H1 (cell line): ENCODE results near the gene NCKAP1. TPM values are rescaled to one million over a fixed set of nuclear protein-coding genes. Genes with fewer than 3 reads are reported as not detected.

ENCODE experiments used
- CTCF ChIA-PET: fragments of 300-600 bp; sonication (Branson Sonifier 250); formaldehyde crosslinking; loops from one replicate; lab custom pipeline; 2021; ENCODE audit not compliant: partially characterized antibody; lab: Charles Lee
- POLR2A ChIA-PET: fragments of 300-600 bp; sonication (Branson Sonifier 250); formaldehyde crosslinking; loops from one replicate; lab custom pipeline; 2021; ENCODE audit warnings: inconsistent platforms; ENCODE audit not compliant: partially characterized antibody; lab: Charles Lee
- DNase-seq, 2 experiments: peaks; one replicate each; pipeline versions ENCODE4 v3.0.0 to v3.0.0-alpha.2; 2010 to 2022; ENCODE audit warnings: low spot score in 2 of 2, low read depth in 1 of 2, mixed read lengths in 1 of 2
- FAIRE-seq: peaks from 2 replicates; lab custom pipeline; 2011; peaks lifted over from hg19 to GRCh38; lab: Jason Lieb, UNC
- H2AFZ ChIP-seq: 2 replicates; pipeline ENCODE4 v1.8.1; 2012; ENCODE audit warnings: low read length, inconsistent platforms
- H2AK5ac ChIP-seq: 2 replicates; pipeline ENCODE4 v1.6.1; 2013; ENCODE audit warnings: low read depth, low read length
- H2BK120ac ChIP-seq: replicated peaks from 2 replicates; pipeline ENCODE3; 2013; ENCODE audit warnings: low read depth, low read length, inconsistent platforms
- H2BK12ac ChIP-seq: 2 replicates; pipeline ENCODE4 v1.6.1; 2013; ENCODE audit warnings: low read depth, low read length
- H2BK15ac ChIP-seq: 2 replicates; pipeline ENCODE4 v1.6.1; 2013; ENCODE audit warnings: low read length
- H2BK20ac ChIP-seq: 2 replicates; pipeline ENCODE4 v1.6.1; 2013; ENCODE audit warnings: low read length
- H2BK5ac ChIP-seq: 2 replicates; pipeline ENCODE4 v1.6.1; 2013; ENCODE audit warnings: low read depth, low read length
- H3K14ac ChIP-seq: 2 replicates; pipeline ENCODE4 v1.6.1; 2013; ENCODE audit warnings: inconsistent platforms; ENCODE audit not compliant: insufficient read length
- H3K18ac ChIP-seq: 2 replicates; pipeline ENCODE4 v1.6.1; 2013; ENCODE audit warnings: low read length; ENCODE audit errors: extremely low read depth
- H3K23ac ChIP-seq: 2 replicates; pipeline ENCODE4 v1.6.1; 2013; ENCODE audit warnings: inconsistent platforms; ENCODE audit not compliant: insufficient read length
- H3K23me2 ChIP-seq: 2 replicates; pipeline ENCODE4 v1.6.1; 2013; ENCODE audit warnings: low read depth, low read length
- H3K27ac ChIP-seq: 2 replicates; pipeline ENCODE4 v1.6.1; 2011; ENCODE audit warnings: low read depth, low read length, inconsistent platforms
- H3K27me3 ChIP-seq, 4 experiments: replicated peaks in 1 of 4; 1 replicate in 1 of 4; 2 replicates in 3 of 4; pipeline versions ENCODE4 v1.6.1 to v1.8.1; 2011 to 2013; ENCODE audit warnings: low read length in 3 of 4, mild to moderate bottlenecking in 3 of 4, inconsistent platforms in 2 of 4, mixed read lengths in 2 of 4, moderate library complexity in 1 of 4; ENCODE audit not compliant: control insufficient read depth in 3 of 4, insufficient read depth in 3 of 4; ENCODE audit errors: extremely low read depth in 1 of 4
- H3K36me3 ChIP-seq, 4 experiments: 2 replicates each; pipeline versions ENCODE4 v1.6.1 to v1.8.1; 2011 to 2013; ENCODE audit warnings: mild to moderate bottlenecking in 4 of 4, low read length in 3 of 4, moderate library complexity in 2 of 4, control low read depth in 1 of 4, inconsistent platforms in 1 of 4; ENCODE audit not compliant: insufficient read depth in 4 of 4, control insufficient read depth in 2 of 4
- H3K4ac ChIP-seq: replicated peaks from 2 replicates; pipeline ENCODE3; 2013; ENCODE audit warnings: low read length, low read depth, mixed read lengths, inconsistent platforms; ENCODE audit not compliant: insufficient read length
- H3K4me1 ChIP-seq, 4 experiments: replicated peaks in 1 of 4; 1 replicate in 1 of 4; 2 replicates in 3 of 4; pipeline versions ENCODE4 v1.6.1 to v1.8.1; 2011 to 2013; ENCODE audit warnings: low read length in 3 of 4, inconsistent platforms in 2 of 4, mixed read lengths in 1 of 4; ENCODE audit not compliant: insufficient read depth in 4 of 4, control insufficient read depth in 3 of 4
- H3K4me2 ChIP-seq, 2 experiments: 2 replicates each; pipeline versions ENCODE4 v1.6.1 to v1.8.1; 2011 to 2013; ENCODE audit warnings: low read depth in 2 of 2, low read length in 2 of 2, control low read depth in 1 of 2, inconsistent platforms in 1 of 2, mild to moderate bottlenecking in 1 of 2; ENCODE audit not compliant: insufficient read depth in 1 of 2
- H3K4me3 ChIP-seq, 4 experiments: fragments of 200-600, 300-600 bp in 1 of 4; sonication (generic), shearing (Covaris generic), sonication (Bioruptor Twin) in 1 of 4; 2 replicates each; pipeline versions ENCODE4 v1.5.1 to v1.8.1; 2011 to 2016; ENCODE audit warnings: low read length in 4 of 4, low read depth in 3 of 4, control low read depth in 2 of 4, inconsistent platforms in 2 of 4, mild to moderate bottlenecking in 2 of 4, mixed read lengths in 1 of 4, moderate library complexity in 1 of 4; ENCODE audit not compliant: insufficient read depth in 2 of 4; ENCODE audit errors: extremely low read depth in 1 of 4
- H3K56ac ChIP-seq: replicated peaks from 2 replicates; pipeline ENCODE3; 2013; ENCODE audit warnings: low read depth, mild to moderate bottlenecking, mixed read lengths, low read length, inconsistent platforms; ENCODE audit not compliant: insufficient read length
- H3K79me1 ChIP-seq: 2 replicates; pipeline ENCODE4 v1.6.1; 2013; ENCODE audit warnings: low read depth, low read length, control low read depth
- H3K79me2 ChIP-seq, 2 experiments: 2 replicates each; pipeline versions ENCODE4 v1.6.1 to v1.8.1; 2012 to 2013; ENCODE audit warnings: low read length in 2 of 2, mild to moderate bottlenecking in 2 of 2, inconsistent platforms in 1 of 2; ENCODE audit not compliant: insufficient read depth in 2 of 2, control insufficient read depth in 1 of 2
- H3K9ac ChIP-seq, 4 experiments: replicated peaks in 1 of 4; 1 replicate in 1 of 4; 2 replicates in 3 of 4; pipeline versions ENCODE4 v1.6.1 to v1.8.1; 2011 to 2013; ENCODE audit warnings: low read depth in 3 of 4, low read length in 3 of 4, control low read depth in 2 of 4, mild to moderate bottlenecking in 2 of 4, moderate library complexity in 2 of 4, inconsistent platforms in 1 of 4; ENCODE audit errors: extremely low read depth in 1 of 4
- H3K9me3 ChIP-seq, 2 experiments: 2 replicates each; pipeline versions ENCODE4 v1.6.1 to v1.8.1; 2012 to 2013; ENCODE audit warnings: mild to moderate bottlenecking in 2 of 2, moderate library complexity in 2 of 2, control low read depth in 1 of 2, inconsistent platforms in 1 of 2, low read depth in 1 of 2, low read length in 1 of 2, mixed read lengths in 1 of 2; ENCODE audit not compliant: insufficient read depth in 2 of 2
- H4K20me1 ChIP-seq, 2 experiments: replicated peaks in 1 of 2; 2 replicates each; pipeline versions ENCODE3 to v1.8.1; 2011 to 2013; ENCODE audit warnings: inconsistent platforms in 2 of 2, low read length in 2 of 2, mild to moderate bottlenecking in 1 of 2; ENCODE audit not compliant: insufficient read depth in 2 of 2, control insufficient read depth in 1 of 2
- H4K5ac ChIP-seq: 2 replicates; pipeline ENCODE4 v1.6.1; 2013; ENCODE audit warnings: low read length, low read depth, mixed read lengths, inconsistent platforms; ENCODE audit not compliant: insufficient read length
- H4K8ac ChIP-seq: 2 replicates; pipeline ENCODE4 v1.8.0; 2013; ENCODE audit warnings: mild to moderate bottlenecking, moderate library complexity, low read length, inconsistent platforms; ENCODE audit not compliant: insufficient read depth; ENCODE audit errors: extremely low read depth
- H4K91ac ChIP-seq: replicated peaks from 2 replicates; pipeline ENCODE3; 2013; ENCODE audit warnings: low read length, mixed read lengths, inconsistent platforms; ENCODE audit not compliant: insufficient read length
- BRCA1 ChIP-seq: IDR thresholded peaks from 2 replicates; pipeline ENCODE4 v1.6.1; 2012; ENCODE audit warnings: low read depth, low read length, improper control_type of control experiment
- CBX5 ChIP-seq: fragments of 300-800, 300-1000 bp; sonication (generic); IDR thresholded peaks from 2 replicates; pipeline ENCODE4 v1.7.1; 2016; ENCODE audit warnings: antibody characterized with exemption, low read length, low read depth
- CBX8 ChIP-seq: fragments of 300-800, 300-1000 bp; sonication (generic); IDR thresholded peaks from 2 replicates; pipeline ENCODE4 v1.7.1; 2016; ENCODE audit warnings: low read depth, low read length, borderline replicate concordance
- CTBP2 ChIP-seq: IDR thresholded peaks from 2 replicates; pipeline ENCODE4 v1.7.0; 2011; ENCODE audit warnings: borderline replicate concordance, mild to moderate bottlenecking, moderate library complexity, mixed read lengths, low read length; ENCODE audit not compliant: insufficient read depth, insufficient read length
- FOSL1 ChIP-seq: IDR thresholded peaks from 2 replicates; pipeline ENCODE4 v1.6.1; 2011; ENCODE audit warnings: mild to moderate bottlenecking, low read depth, low read length, moderate library complexity; ENCODE audit not compliant: insufficient read depth
- KDM1A ChIP-seq: fragments of 200-600, 300-600 bp; sonication (generic); IDR thresholded peaks from 2 replicates; pipeline ENCODE4 v1.7.1; 2016; ENCODE audit warnings: mild to moderate bottlenecking, low read length, borderline replicate concordance
- POLR2A ChIP-seq, 2 experiments: IDR thresholded peaks; 1 replicate in 1 of 2; 2 replicates in 1 of 2; pipeline ENCODE4 v1.6.1; 2011; ENCODE audit warnings: low read depth in 2 of 2, low read length in 2 of 2, mild to moderate bottlenecking in 2 of 2; ENCODE audit errors: control extremely low read depth in 1 of 2
- SP4 ChIP-seq: IDR thresholded peaks from 2 replicates; pipeline ENCODE4 v1.6.1; 2012; ENCODE audit warnings: low read length, inconsistent platforms
- TAF7 ChIP-seq: optimal IDR thresholded peaks from 2 replicates; pipeline ENCODE3; 2011; ENCODE audit warnings: low read depth, mild to moderate bottlenecking, inconsistent platforms, low read length, moderate library complexity, borderline replicate concordance
- TCF12 ChIP-seq: IDR thresholded peaks from 2 replicates; pipeline ENCODE4 v1.6.1; 2011; ENCODE audit warnings: low read depth, mild to moderate bottlenecking, low read length
- TEAD4 ChIP-seq: IDR thresholded peaks from 2 replicates; pipeline ENCODE4 v1.6.1; 2012; ENCODE audit warnings: low read depth, low read length, inconsistent platforms, mixed read lengths
- ZNF274 ChIP-seq: IDR thresholded peaks from 2 replicates; pipeline ENCODE4 v1.7.0; 2012; ENCODE audit warnings: low read length, borderline replicate concordance; ENCODE audit errors: extremely low read depth
- WGBS, 2 experiments: shearing (Covaris generic) in 1 of 2; methylation state at CpG; one replicate each; pipeline versions ENCODE4 v1.1.6 to v1.1.7; 2013 to 2015; ENCODE audit warnings: low lambda C conversion rate in 2 of 2, mixed read lengths in 2 of 2, inconsistent platforms in 1 of 2, low coverage in 1 of 2, missing lambda C conversion rate in 1 of 2; ENCODE audit not compliant: insufficient replicate concordance in 2 of 2, insufficient coverage in 1 of 2, insufficient read length in 1 of 2; ENCODE audit errors: extremely low coverage in 1 of 2, missing lambda C conversion rate in 1 of 2; 5-methylcytosine and 5-hydroxymethylcytosine counted together
- polyA plus RNA-seq, 7 experiments: library from polyadenylated mRNA; depleted of rRNA in 3 of 7; stranded (reverse) in 5 of 7; unstranded in 2 of 7; fragments of >200 nt in 5 of 7; fragments of 200-250 nt in 2 of 7; gene quantifications; 1 replicate in 5 of 7; 2 replicates in 1 of 7; 4 replicates in 1 of 7; pipeline versions ENCODE4 v1.2.1 to v1.2.3, GENCODE V29; 2011 to 2013; ENCODE audit warnings: missing spikeins in 2 of 7, mixed read lengths in 2 of 7
- total RNA-seq: library from RNA; stranded (reverse); fragmentation: NEBNext Ultra II Directional; extraction: Animal tissue kit (Norgen Biotek cat#: 25700); gene quantifications from 2 replicates; pipeline ENCODE4 v1.2.1, GENCODE V29; 2021
- TF ChIP-seq, protein P1 (sequence below): IDR thresholded peaks from 2 replicates; pipeline ENCODE4 v1.6.1; 2011; ENCODE audit warnings: low read depth, mild to moderate bottlenecking, low read length; ENCODE audit not compliant: insufficient read depth

The NCKAP1 gene
- total and polyA plus RNA-seq, 2 of the 8 experiments (the other 6 are each of a cell fraction or from before 2014, with no cell fraction given): 90.8 to 173 TPM

DNA sequence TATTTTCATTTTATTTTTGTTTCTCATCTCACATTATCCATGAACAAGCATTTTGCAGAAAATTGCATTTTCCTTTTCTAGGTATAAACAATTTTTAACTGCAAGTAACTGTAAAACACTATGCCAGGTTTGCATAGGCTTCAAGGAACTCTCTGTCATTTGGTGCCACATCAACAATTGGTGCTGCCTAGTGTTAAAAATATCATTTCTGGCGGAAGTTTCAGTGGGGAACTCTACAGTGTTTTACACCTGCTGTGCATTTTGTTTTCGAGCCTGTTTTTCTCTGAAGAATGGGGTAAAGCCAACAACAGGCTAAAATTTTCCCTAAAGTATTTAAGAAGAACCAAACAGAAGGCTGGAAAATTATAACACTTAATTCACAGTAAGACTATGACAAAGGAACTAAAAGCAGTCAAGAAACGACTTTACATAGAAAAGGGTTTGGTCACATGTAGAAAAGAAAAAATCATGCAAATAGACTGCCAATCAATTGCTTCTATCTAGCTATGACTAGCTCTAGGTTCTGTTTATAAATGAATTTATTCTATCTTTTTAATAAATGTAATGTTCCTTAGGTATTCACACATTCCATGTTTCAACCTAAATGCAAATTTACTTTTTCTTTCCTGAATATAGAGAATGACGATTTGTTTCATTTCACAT is 150.4 kb downstream of the NCKAP1 start:
- no peak for FAIRE-seq

More for the DNA sequence above, 150.4 kb downstream of the NCKAP1 start:
- CTCF ChIA-PET: interaction anchor here (1.0 kb wide), 1 partner anchor 19 kb away, joined by 3 read pairs; no protein-coding TSS in a partner anchor
- TF ChIP-seq CBX8: no peak
- TF ChIP-seq KDM1A: no peak
- no peak for TF ChIP-seq ZNF274
- TF ChIP-seq BRCA1: no peak
- TF ChIP-seq, protein P1, sequence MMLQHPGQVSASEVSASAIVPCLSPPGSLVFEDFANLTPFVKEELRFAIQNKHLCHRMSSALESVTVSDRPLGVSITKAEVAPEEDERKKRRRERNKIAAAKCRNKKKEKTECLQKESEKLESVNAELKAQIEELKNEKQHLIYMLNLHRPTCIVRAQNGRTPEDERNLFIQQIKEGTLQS: no peak
- no peak for TF ChIP-seq CBX5
- TF ChIP-seq TAF7: no peak
- TF ChIP-seq SP4: no peak
- TF ChIP-seq TEAD4: no peak
- no peak for TF ChIP-seq FOSL1
- no peak for TF ChIP-seq CTBP2
- TF ChIP-seq POLR2A (IDR thresholded peaks at IDR 0.05; ENCODE audit: control extremely low read depth in 1 of 2, low read depth in 2 of 2, low read length in 2 of 2): no peak
- no peak for TF ChIP-seq TCF12
- no peaks in the 10 kb centered on the region for H3K79me1 ChIP-seq
- no peak overlapping the region for H2BK15ac ChIP-seq
- no peaks in the 10 kb centered on the region for H3K36me3 ChIP-seq
- DNase-seq: no peak
- H3K4ac ChIP-seq: no peak overlapping the region
- H4K20me1 ChIP-seq: no peaks in the 10 kb centered on the region
- H3K79me2 ChIP-seq: no peaks in the 10 kb centered on the region
- H4K91ac ChIP-seq: no peak overlapping the region
- no peak overlapping the region for H3K23ac ChIP-seq
- H4K8ac ChIP-seq: no peak overlapping the region
- H4K5ac ChIP-seq: no peak overlapping the region
- H3K14ac ChIP-seq: no peak overlapping the region
- H2AK5ac ChIP-seq: no peak overlapping the region
- H3K9me3 ChIP-seq: no peaks in the 10 kb centered on the region
- H3K9ac ChIP-seq: no peak overlapping the region
- no peaks in the 10 kb centered on the region for H3K4me1 ChIP-seq
- H3K56ac ChIP-seq: no peak overlapping the region
- 84% methylated on average over 4 of the region's 4 CpGs; no CpG with 5 or more reads in 1 of the 2 experiments for WGBS, 2 experiments
- no peaks in the 10 kb centered on the region for H3K27me3 ChIP-seq
- no peak overlapping the region for H3K18ac ChIP-seq
- H2AFZ ChIP-seq: no peak overlapping the region
- H2BK12ac ChIP-seq: no peak overlapping the region
- H3K4me2 ChIP-seq: no peak overlapping the region
- H2BK5ac ChIP-seq: no peak overlapping the region
- no peak overlapping the region for H3K4me3 ChIP-seq
- H3K23me2 ChIP-seq: no peaks in the 10 kb centered on the region
- no peak overlapping the region for H2BK120ac ChIP-seq
- no peak overlapping the region for H2BK20ac ChIP-seq
- H3K27ac ChIP-seq: no peak overlapping the region
- POLR2A ChIA-PET: no interaction called here
